NCI-H2196 (cell line): Measurements from ENCODE around the gene MAGI1.
"Not testable (repeated sequence)": the region's sequence is repeated elsewhere in the genome, so short reads cannot be mapped to it uniquely, and the experiment has no call there.

Experiments
- DNase-seq: peaks from one replicate; lab custom pipeline; 2025; ENCODE audit not compliant: unreplicated experiment; lab: John Stamatoyannopoulos, UW

The MAGI1 gene

GRCh38 chr3:65549626-65549959 is 489.1 kb downstream of the MAGI1 start:
- DNase-seq = no peak

- no peak for DNase-seq
Observed at GRCh38 chr3:65548848-65549625, 489.7 kb downstream of the MAGI1 start.

- no peak for DNase-seq
Observed at GRCh38 chr3:65545429-65545828, 493.3 kb downstream of the MAGI1 start.

- DNase-seq = not testable (repeated sequence)
Observed at GRCh38 chr3:65543391-65543790, 495.3 kb downstream of the MAGI1 start.

GRCh38 chr3:65540666-65541065 is 498.1 kb downstream of the MAGI1 start:
- no peak for DNase-seq

- no peak for DNase-seq
Observed at GRCh38 chr3:65539616-65540015, 499.1 kb downstream of the MAGI1 start.

GRCh38 chr3:65538101-65538500 is 500.6 kb downstream of the MAGI1 start:
- DNase-seq = no peak

GRCh38 chr3:65537109-65537508 is 501.6 kb downstream of the MAGI1 start:
- no peak for DNase-seq

- DNase-seq = no peak
Observed at GRCh38 chr3:65535260-65535659, 503.5 kb downstream of the MAGI1 start.

GRCh38 chr3:65534805-65535204 is 503.9 kb downstream of the MAGI1 start:
- no peak for DNase-seq

GRCh38 chr3:65532749-65533148 is 506.0 kb downstream of the MAGI1 start:
- no peak for DNase-seq

GRCh38 chr3:65532215-65532614 is 506.5 kb downstream of the MAGI1 start:
- DNase-seq = no peak

GRCh38 chr3:65531499-65531898 is 507.2 kb downstream of the MAGI1 start:
- no peak for DNase-seq

GRCh38 chr3:65526656-65527055 is 512.1 kb downstream of the MAGI1 start:
- DNase-seq = no peak

GRCh38 chr3:65524584-65524983 is 514.1 kb downstream of the MAGI1 start:
- DNase-seq = no peak

- no peak for DNase-seq
Observed at GRCh38 chr3:65523878-65524277, 514.8 kb downstream of the MAGI1 start.

GRCh38 chr3:65521032-65521431 is 517.7 kb downstream of the MAGI1 start:
- DNase-seq = no peak

GRCh38 chr3:65516998-65517397 is 521.7 kb downstream of the MAGI1 start:
- no peak for DNase-seq

- not testable (repeated sequence) for DNase-seq
Observed at GRCh38 chr3:65514317-65514716, 524.4 kb downstream of the MAGI1 start.

GRCh38 chr3:65509423-65509794 is 529.3 kb downstream of the MAGI1 start:
- DNase-seq = not testable (repeated sequence)

GRCh38 chr3:65508750-65509422 is 529.8 kb downstream of the MAGI1 start:
- no peak for DNase-seq

- DNase-seq = no peak
Observed at GRCh38 chr3:65507437-65507836, 531.3 kb downstream of the MAGI1 start.

GRCh38 chr3:65503776-65504175 is 534.9 kb downstream of the MAGI1 start:
- no peak for DNase-seq
